GM19238 (cell line): ENCODE data around the gene IFT172.
"Not testable (repeated sequence)": the region's sequence is repeated elsewhere in the genome, so short reads cannot be mapped to it uniquely, and the experiment has no call there.

Experiments used
- DNase-seq: peaks from one replicate; pipeline ENCODE4 v3.0.0; 2011; ENCODE audit warnings: low spot score; ENCODE audit not compliant: insufficient read length

IFT172 gene

GRCh38 chr2:27489498-27490397 is at the start of gene IFT172:
IFT172 (minus strand) TSS chr2:27489743; CDS start chr2:27489653, 90 bp downstream.
- DNase-seq = peak; percentile 91

- DNase-seq = not testable (repeated sequence)
Measured at GRCh38 chr2:27538839-27539450, 49.4 kb upstream of the IFT172 start.

GRCh38 chr2:27537287-27537686 is 47.7 kb upstream of the IFT172 start:
- DNase-seq = no peak

- DNase-seq = no peak
Measured at GRCh38 chr2:27531983-27532382, 42.4 kb upstream of the IFT172 start.

GRCh38 chr2:27527182-27527581 is 37.6 kb upstream of the IFT172 start:
- no peak for DNase-seq

GRCh38 chr2:27522400-27522945 is 32.9 kb upstream of the IFT172 start:
- no peak for DNase-seq

GRCh38 chr2:27520316-27520715 is 30.8 kb upstream of the IFT172 start:
- DNase-seq = no peak

- no peak for DNase-seq
Measured at GRCh38 chr2:27518782-27519113, 29.2 kb upstream of the IFT172 start.

GRCh38 chr2:27518113-27518781 is 28.7 kb upstream of the IFT172 start:
- DNase-seq = no peak

GRCh38 chr2:27509326-27509725 is 19.8 kb upstream of the IFT172 start:
- DNase-seq = no peak

GRCh38 chr2:27507293-27507692 is 17.8 kb upstream of the IFT172 start:
- DNase-seq = no peak

GRCh38 chr2:27506587-27506986 is 17.0 kb upstream of the IFT172 start:
- DNase-seq = no peak

- DNase-seq = no peak
Measured at GRCh38 chr2:27502142-27502541, 12.6 kb upstream of the IFT172 start.

- no peak for DNase-seq
Measured at GRCh38 chr2:27501042-27501441, 11.5 kb upstream of the IFT172 start.

- DNase-seq = no peak
Measured at GRCh38 chr2:27498975-27499374, 9.4 kb upstream of the IFT172 start.

- no peak for DNase-seq
Measured at GRCh38 chr2:27497288-27497627, 7.7 kb upstream of the IFT172 start.

- DNase-seq = no peak
Measured at GRCh38 chr2:27496357-27497287, 7.1 kb upstream of the IFT172 start, which contains the start of gene GCKR. GCKR (plus strand) TSS chr2:27496839; CDS start chr2:27496905, 66 bp downstream.

GRCh38 chr2:27495840-27496356 is 6.4 kb upstream of the IFT172 start:
- no peak for DNase-seq

GRCh38 chr2:27494944-27495554 is 5.5 kb upstream of the IFT172 start, which contains the start of gene FNDC4:
FNDC4 (minus strand) TSS chr2:27495200; CDS start chr2:27494679, 521 bp downstream.
- DNase-seq = no peak

- DNase-seq = no peak
Measured at GRCh38 chr2:27494284-27494943, 4.9 kb upstream of the IFT172 start.
